Measurements from ENCODE around the gene MCM3AP. TPM values are rescaled to one million over a fixed set of nuclear protein-coding genes. Genes with fewer than 3 reads are reported as not detected.

The MCM3AP gene
- total RNA-seq, 1 donor from 2014 or later: 150 TPM

GRCh38 chr21:46221664-46222435 lies 63.6 kb downstream of the MCM3AP start:
- no peak overlapping the region for H3K4me3 Mint-ChIP-seq
- peaks cover 13% of the 10 kb centered on the region for H3K4me1 Mint-ChIP-seq
- no peak for DNase-seq (ENCODE audit: low spot score in 2 of 2, unreplicated experiment in 2 of 2)
- H3K36me3 Mint-ChIP-seq: peaks cover 8% of the 10 kb centered on the region
- no peak overlapping the region for H3K27ac Mint-ChIP-seq
- H3K27me3 Mint-ChIP-seq (ENCODE audit: low read depth): no peaks in the 10 kb centered on the region
- no peaks in the 10 kb centered on the region for H3K9me3 Mint-ChIP-seq
- no peak for TF ChIP-seq CTCF (IDR thresholded peaks at IDR 0.05; ENCODE audit: unreplicated experiment)

GRCh38 chr21:46220847-46221246 lies 64.6 kb downstream of the MCM3AP start:
- H3K36me3 Mint-ChIP-seq: peaks cover 10% of the 10 kb centered on the region
- no peak overlapping the region for H3K27ac Mint-ChIP-seq
- TF ChIP-seq CTCF (IDR thresholded peaks at IDR 0.05; ENCODE audit: unreplicated experiment): no peak
- no peaks in the 10 kb centered on the region for H3K9me3 Mint-ChIP-seq
- H3K27me3 Mint-ChIP-seq (ENCODE audit: low read depth): no peaks in the 10 kb centered on the region
- peaks cover 3% of the 10 kb centered on the region for H3K4me1 Mint-ChIP-seq
- H3K4me3 Mint-ChIP-seq: no peak overlapping the region
- no peak for DNase-seq (ENCODE audit: low spot score in 2 of 2, unreplicated experiment in 2 of 2)

GRCh38 chr21:46220275-46220810 lies 65.1 kb downstream of the MCM3AP start:
- peak in 1 of 2 experiments; percentile 35 for DNase-seq (ENCODE audit: low spot score in 2 of 2, unreplicated experiment in 2 of 2)
- H3K36me3 Mint-ChIP-seq: peaks cover 5% of the 10 kb centered on the region

GRCh38 chr21:46219591-46220239 lies 65.7 kb downstream of the MCM3AP start:
- no peaks in the 10 kb centered on the region for H3K27me3 Mint-ChIP-seq (ENCODE audit: low read depth)
- DNase-seq (ENCODE audit: low spot score in 2 of 2, unreplicated experiment in 2 of 2): peak in 1 of 2 experiments; percentile 36
- H3K4me1 Mint-ChIP-seq: no peaks in the 10 kb centered on the region
- TF ChIP-seq CTCF (IDR thresholded peaks at IDR 0.05; ENCODE audit: unreplicated experiment): no peak
- no peak overlapping the region for H3K27ac Mint-ChIP-seq
- no peak overlapping the region for H3K4me3 Mint-ChIP-seq
- H3K36me3 Mint-ChIP-seq: peaks cover 5% of the 10 kb centered on the region
- no peaks in the 10 kb centered on the region for H3K9me3 Mint-ChIP-seq

More at GRCh38 chr21:46220275-46220810, 65.1 kb downstream of the MCM3AP start:
- H3K9me3 Mint-ChIP-seq: no peaks in the 10 kb centered on the region
- H3K4me3 Mint-ChIP-seq: no peak overlapping the region
- H3K4me1 Mint-ChIP-seq: no peaks in the 10 kb centered on the region
- TF ChIP-seq CTCF (IDR thresholded peaks at IDR 0.05; ENCODE audit: unreplicated experiment): no peak
- H3K27ac Mint-ChIP-seq: no peak overlapping the region
- no peaks in the 10 kb centered on the region for H3K27me3 Mint-ChIP-seq (ENCODE audit: low read depth)

- DNase-seq (ENCODE audit: low spot score in 2 of 2, unreplicated experiment in 2 of 2): peak in 1 of 2 experiments; percentile 34
- Mint-ChIP-seq H3K27me3 (ENCODE audit: low read depth) (no peaks in the 10 kb centered on the region), H3K4me3 (no peak overlapping the region), H3K27ac (no peak overlapping the region), H3K36me3 (peaks cover 5% of the 10 kb centered on the region), H3K9me3 (no peaks in the 10 kb centered on the region), H3K4me1 (no peaks in the 10 kb centered on the region)
- no peak for TF ChIP-seq CTCF (IDR thresholded peaks at IDR 0.05; ENCODE audit: unreplicated experiment)
Observed at GRCh38 chr21:46218906-46219590, 66.4 kb downstream of the MCM3AP start.
